IMR-90 (cell line): ENCODE results near the gene UBA5. TPM values are rescaled to one million over a fixed set of nuclear protein-coding genes. Genes with fewer than 3 reads are reported as not detected.

Source experiments
- ATAC-seq: fragments of 200-7000 bp; cut with Tn5 transposase; 2 replicates; pipeline ENCODE4 v1.9.1; 2020; ENCODE audit warnings: low read depth, mild to moderate bottlenecking, moderate library complexity
- BruUV-seq: library from RNA; stranded (reverse); fragments of 400-500 nt; replicated peaks from 2 replicates; lab custom pipeline; 2021; lab: Mats Ljungman, UMichigan
- CTCF ChIA-PET: fragments of 300-600 bp; formaldehyde crosslinking; extraction: SDS; loops from one replicate; lab custom pipeline; 2021; ENCODE audit warnings: antibody characterized with exemption; lab: Yijun Ruan, JAX
- POLR2A ChIA-PET: fragments of 300-600 bp; sonication (Branson Sonifier 250); formaldehyde crosslinking; loops from one replicate; lab custom pipeline; 2022; ENCODE audit warnings: antibody characterized with exemption; ENCODE audit not compliant: unreplicated experiment; lab: Charles Lee
- DNase-seq: peaks from one replicate; pipeline ENCODE4 v3.0.0; 2013
- H2AFZ ChIP-seq: replicated peaks from 2 replicates; pipeline ENCODE3; 2013; ENCODE audit warnings: low read length, mild to moderate bottlenecking; ENCODE audit not compliant: poor library complexity
- H2AK5ac ChIP-seq: 2 replicates; pipeline ENCODE4 v1.6.1; 2013; ENCODE audit warnings: low read depth, low read length, inconsistent platforms
- H2AK9ac ChIP-seq: replicated peaks from 2 replicates; pipeline ENCODE3; 2013; ENCODE audit warnings: mild to moderate bottlenecking, low read depth, low read length, moderate library complexity; ENCODE audit not compliant: poor library complexity
- H2BK120ac ChIP-seq: 2 replicates; pipeline ENCODE4 v1.6.1; 2013; ENCODE audit warnings: low read depth, low read length, inconsistent platforms
- H2BK15ac ChIP-seq: 3 replicates; pipeline ENCODE4 v1.6.1; 2013; ENCODE audit warnings: low read depth, low read length, inconsistent platforms
- H2BK20ac ChIP-seq: 2 replicates; pipeline ENCODE4 v1.6.1; 2013; ENCODE audit warnings: low read depth, mild to moderate bottlenecking, inconsistent platforms, low read length, moderate library complexity
- H2BK5ac ChIP-seq: 2 replicates; pipeline ENCODE4 v1.6.1; 2013; ENCODE audit warnings: mild to moderate bottlenecking, low read depth, low read length, inconsistent platforms; ENCODE audit not compliant: poor library complexity, severe bottlenecking
- H3K14ac ChIP-seq: replicated peaks from 2 replicates; pipeline ENCODE4 v1.6.1; 2013; ENCODE audit warnings: low read depth, low read length, inconsistent platforms
- H3K18ac ChIP-seq: 2 replicates; pipeline ENCODE4 v1.6.1; 2013; ENCODE audit warnings: low read depth, low read length, control low read depth
- H3K23ac ChIP-seq: 2 replicates; pipeline ENCODE4 v1.6.1; 2013; ENCODE audit warnings: low read depth, low read length, inconsistent platforms
- H3K27ac ChIP-seq: 2 replicates; pipeline ENCODE4 v1.5.1; 2013; ENCODE audit warnings: mild to moderate bottlenecking, control low read depth, low read length; ENCODE audit not compliant: insufficient read depth
- H3K27me3 ChIP-seq: 2 replicates; pipeline ENCODE4 v1.6.1; 2013; ENCODE audit warnings: low read length; ENCODE audit not compliant: control insufficient read depth, insufficient read depth
- H3K36me3 ChIP-seq: 2 replicates; pipeline ENCODE4 v1.6.1; 2013; ENCODE audit warnings: low read length, mixed read lengths; ENCODE audit not compliant: control insufficient read depth, insufficient read depth
- H3K4ac ChIP-seq: 2 replicates; pipeline ENCODE4 v1.6.1; 2013; ENCODE audit warnings: low read depth, low read length, inconsistent platforms
- H3K4me1 ChIP-seq: 2 replicates; pipeline ENCODE4 v1.6.1; 2013; ENCODE audit warnings: low read length, mixed read lengths; ENCODE audit not compliant: control insufficient read depth, insufficient read depth
- H3K4me2 ChIP-seq: 2 replicates; pipeline ENCODE4 v1.6.1; 2013; ENCODE audit warnings: low read depth, mild to moderate bottlenecking, control low read depth, low read length, moderate library complexity
- H3K4me3 ChIP-seq: 2 replicates; pipeline ENCODE4 v1.5.1; 2013; ENCODE audit warnings: low read depth, mild to moderate bottlenecking, control low read depth, low read length, moderate library complexity; ENCODE audit not compliant: insufficient read depth
- H3K56ac ChIP-seq: 2 replicates; pipeline ENCODE4 v1.6.1; 2013; ENCODE audit warnings: low read length, inconsistent platforms; ENCODE audit not compliant: insufficient read depth; ENCODE audit errors: extremely low read depth
- H3K79me1 ChIP-seq, 2 experiments: 2 replicates each; pipeline ENCODE4 v1.6.1; 2013; ENCODE audit warnings: low read length in 2 of 2, inconsistent platforms in 1 of 2, low read depth in 1 of 2
- H3K9ac ChIP-seq: 2 replicates; pipeline ENCODE4 v1.6.1; 2013; ENCODE audit warnings: low read depth, low read length, control low read depth
- H3K9me1 ChIP-seq: 2 replicates; pipeline ENCODE4 v1.6.1; 2013; ENCODE audit warnings: low read length, inconsistent platforms; ENCODE audit not compliant: insufficient read depth
- H3K9me3 ChIP-seq: 2 replicates; pipeline ENCODE4 v1.6.1; 2013; ENCODE audit warnings: low read length; ENCODE audit not compliant: control insufficient read depth, insufficient read depth
- H4K20me1 ChIP-seq: 2 replicates; pipeline ENCODE4 v1.6.1; 2013; ENCODE audit warnings: low read length, inconsistent platforms; ENCODE audit not compliant: insufficient read depth
- H4K5ac ChIP-seq: 2 replicates; pipeline ENCODE4 v1.6.1; 2013; ENCODE audit warnings: mild to moderate bottlenecking, low read depth, low read length, control low read depth
- H4K8ac ChIP-seq, 2 experiments: 2 replicates each; pipeline ENCODE4 v1.6.1; 2013; ENCODE audit warnings: low read depth in 2 of 2, low read length in 2 of 2, control low read depth in 1 of 2, inconsistent platforms in 1 of 2
- H4K91ac ChIP-seq: 2 replicates; pipeline ENCODE4 v1.6.1; 2013; ENCODE audit warnings: low read depth, low read length, inconsistent platforms; ENCODE audit not compliant: insufficient read depth
- RCOR1 ChIP-seq: IDR thresholded peaks from 2 replicates; pipeline ENCODE4 v1.6.1; 2012; ENCODE audit warnings: mild to moderate bottlenecking, low read length, improper control_type of control experiment; ENCODE audit not compliant: insufficient replicate concordance
- RFX5 ChIP-seq: IDR thresholded peaks from 2 replicates; pipeline ENCODE4 v1.8.0; 2012; ENCODE audit warnings: low read depth, mild to moderate bottlenecking, low read length, moderate library complexity
- SMC3 ChIP-seq: fragments of 150-350 bp; IDR thresholded peaks from 2 replicates; pipeline ENCODE4 v1.6.1; 2016; ENCODE audit warnings: low read depth, mild to moderate bottlenecking, antibody characterized with exemption, low read length, moderate library complexity
- WGBS, 2 experiments: methylation state at CpG; one replicate each; pipeline versions ENCODE4 v1.1.5 to v1.1.7; 2013; ENCODE audit warnings: missing lambda C conversion rate in 2 of 2; ENCODE audit not compliant: insufficient read length in 1 of 2; ENCODE audit errors: extremely low coverage in 2 of 2; 5-methylcytosine and 5-hydroxymethylcytosine counted together
- dilution Hi-C: fragments of 300-500 bp; cut with HindIII; formaldehyde crosslinking; loops from one replicate; pipeline ENCODE4 v1.14.3; 2018; ENCODE audit warnings: low sequenced_read_pairs; ENCODE audit not compliant: unreplicated experiment
- in situ Hi-C: fragments of 300-500 bp; cut with MboI; formaldehyde crosslinking; loops from 3 replicates; pipeline ENCODE4 v1.14.3; 2019; ENCODE audit warnings: low sequenced_read_pairs, inconsistent platforms, mixed read lengths
- intact Hi-C: fragments of 100-400 bp; cut with micrococcal nuclease; formaldehyde crosslinking; loops from 2 replicates; pipeline ENCODE4 v1.10.0; 2022
- polyA plus RNA-seq, 3 experiments: library from polyadenylated mRNA; depleted of rRNA; stranded (reverse); fragments of >200 nt; gene quantifications; 2 replicates each; pipeline ENCODE4 v1.2.3, GENCODE V29; 2012; ENCODE audit warnings: low replicate concordance in 1 of 3
- total RNA-seq: library from RNA; depleted of rRNA; stranded (reverse); fragments of >200 nt; gene quantifications from 2 replicates; pipeline ENCODE4 v1.2.3, GENCODE V29; 2012
- TF ChIP-seq, protein P1 (sequence below): fragments of 150-350 bp; IDR thresholded peaks from 2 replicates; pipeline ENCODE4 v1.6.1; 2016; ENCODE audit warnings: low read depth, mild to moderate bottlenecking, low read length, moderate library complexity, borderline replicate concordance
- TF ChIP-seq, protein P2 (sequence below): conservative IDR thresholded peaks from 2 replicates; pipeline ENCODE4 v1.5.1; 2012; ENCODE audit warnings: mild to moderate bottlenecking, low read depth, low read length, improper control_type of control experiment

The UBA5 gene
- total and polyA plus RNA-seq, 2 of the 4 experiments (the other 2 are of a cell fraction) = 20.3 to 30.4 TPM

- peak overlapping the region; percentile 91 for H3K4me2 ChIP-seq
- no peak overlapping the region for H2BK15ac ChIP-seq
- peak overlapping the region; percentile 88 for H3K27ac ChIP-seq
- H3K9me3 ChIP-seq = no peaks in the 10 kb centered on the region
- TF ChIP-seq, protein P1, sequence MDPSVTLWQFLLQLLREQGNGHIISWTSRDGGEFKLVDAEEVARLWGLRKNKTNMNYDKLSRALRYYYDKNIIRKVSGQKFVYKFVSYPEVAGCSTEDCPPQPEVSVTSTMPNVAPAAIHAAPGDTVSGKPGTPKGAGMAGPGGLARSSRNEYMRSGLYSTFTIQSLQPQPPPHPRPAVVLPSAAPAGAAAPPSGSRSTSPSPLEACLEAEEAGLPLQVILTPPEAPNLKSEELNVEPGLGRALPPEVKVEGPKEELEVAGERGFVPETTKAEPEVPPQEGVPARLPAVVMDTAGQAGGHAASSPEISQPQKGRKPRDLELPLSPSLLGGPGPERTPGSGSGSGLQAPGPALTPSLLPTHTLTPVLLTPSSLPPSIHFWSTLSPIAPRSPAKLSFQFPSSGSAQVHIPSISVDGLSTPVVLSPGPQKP = no peak
- no peak for TF ChIP-seq SMC3
- no peak for TF ChIP-seq RFX5
- TF ChIP-seq, protein P2, sequence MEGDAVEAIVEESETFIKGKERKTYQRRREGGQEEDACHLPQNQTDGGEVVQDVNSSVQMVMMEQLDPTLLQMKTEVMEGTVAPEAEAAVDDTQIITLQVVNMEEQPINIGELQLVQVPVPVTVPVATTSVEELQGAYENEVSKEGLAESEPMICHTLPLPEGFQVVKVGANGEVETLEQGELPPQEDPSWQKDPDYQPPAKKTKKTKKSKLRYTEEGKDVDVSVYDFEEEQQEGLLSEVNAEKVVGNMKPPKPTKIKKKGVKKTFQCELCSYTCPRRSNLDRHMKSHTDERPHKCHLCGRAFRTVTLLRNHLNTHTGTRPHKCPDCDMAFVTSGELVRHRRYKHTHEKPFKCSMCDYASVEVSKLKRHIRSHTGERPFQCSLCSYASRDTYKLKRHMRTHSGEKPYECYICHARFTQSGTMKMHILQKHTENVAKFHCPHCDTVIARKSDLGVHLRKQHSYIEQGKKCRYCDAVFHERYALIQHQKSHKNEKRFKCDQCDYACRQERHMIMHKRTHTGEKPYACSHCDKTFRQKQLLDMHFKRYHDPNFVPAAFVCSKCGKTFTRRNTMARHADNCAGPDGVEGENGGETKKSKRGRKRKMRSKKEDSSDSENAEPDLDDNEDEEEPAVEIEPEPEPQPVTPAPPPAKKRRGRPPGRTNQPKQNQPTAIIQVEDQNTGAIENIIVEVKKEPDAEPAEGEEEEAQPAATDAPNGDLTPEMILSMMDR = peak; percentile 28; the same call in 1 of the 2 replicates
- peak; percentile 15 for TF ChIP-seq RCOR1
- peak; percentile 38 for ATAC-seq
- no peak overlapping the region for H2BK120ac ChIP-seq
- intact Hi-C loops = loop anchor here (2.0 kb wide), 1 partner anchor 851 kb away; the partner anchor contains the start of gene CDV3
- H4K91ac ChIP-seq = peak overlapping the region; percentile 32; the same call in 1 of the 2 replicates
- H4K5ac ChIP-seq = 0 out of 2 replicates have a peak overlapping the region, but pooled peaks have one; percentile 31
- ChIA-PET CTCF (no interaction called here), POLR2A (interaction anchor here (0.7 kb wide), 1 partner anchor 1671 kb away, joined by 4 read pairs; no protein-coding TSS in a partner anchor)
- WGBS, 2 experiments = 10% methylated on average over 24 of the region's 47 CpGs; no CpG with 5 or more reads in 1 of the 2 experiments
- H3K23ac ChIP-seq = peak overlapping the region; percentile 44
- H3K9me1 ChIP-seq = peaks cover 8% of the 10 kb centered on the region
- H2AFZ ChIP-seq = peak overlapping the region; percentile 98
- peak overlapping the region; percentile 22; the same call in 1 of the 2 replicates for H3K18ac ChIP-seq
- H2BK20ac ChIP-seq = no peak overlapping the region
- H3K79me1 ChIP-seq = peaks cover 4 to 33% of the 10 kb centered on the region in 2 experiments
- H3K27me3 ChIP-seq = no peaks in the 10 kb centered on the region
- H3K9ac ChIP-seq = peak overlapping the region; percentile 92
- H2AK9ac ChIP-seq = peak overlapping the region; percentile 86
- no peak overlapping the region; the same call in 1 of the 2 replicates for H2AK5ac ChIP-seq
- peak overlapping the region; percentile 64 for H3K4ac ChIP-seq
- peak overlapping the region; percentile 91 for H2BK5ac ChIP-seq
- H3K36me3 ChIP-seq = peaks cover 8% of the 10 kb centered on the region
- peaks cover 8% of the 10 kb centered on the region; the same call in 1 of the 2 replicates for H4K20me1 ChIP-seq
- peak overlapping the region; percentile 28 to 56; a peak in 3 of 4 replicates for H4K8ac ChIP-seq
- in situ Hi-C loops = loop anchor here (25.0 kb wide), 1 partner anchor 891 kb away; no protein-coding TSS in a partner anchor
- BruUV-seq = no TSS peak
- dilution Hi-C loops = no loop called here
- peak; percentile 67 for DNase-seq
- H3K4me1 ChIP-seq = peaks cover 7% of the 10 kb centered on the region
- H3K4me3 ChIP-seq = peak overlapping the region; percentile 96
- peak overlapping the region; percentile 57; the same call in 1 of the 2 replicates for H3K56ac ChIP-seq
- H3K14ac ChIP-seq = peak overlapping the region; percentile 84
Observed at GRCh38 chr3:132721479-132722164, 61.5 kb downstream of the UBA5 start.
